GM10248 (cell line): Measurements from ENCODE around the gene SIN3B.

Source experiments
- CTCF ChIA-PET: fragments of 300-600 bp; sonication (Branson Sonifier 250); formaldehyde crosslinking; extraction: SDS; loops from one replicate; lab custom pipeline; 2021; ENCODE audit warnings: antibody characterized with exemption; lab: Yijun Ruan, JAX
- POLR2A ChIA-PET: fragments of 350-650 bp; sonication (Branson Sonifier 250); formaldehyde crosslinking; extraction: SDS; loops from one replicate; lab custom pipeline; 2020; ENCODE audit warnings: antibody characterized with exemption; lab: Yijun Ruan, JAX
- DNase-seq: peaks from one replicate; pipeline ENCODE4 v3.0.0; 2012; ENCODE audit errors: extremely low spot score
- CTCF ChIP-seq: IDR thresholded peaks from 2 replicates; pipeline ENCODE4 v1.5.1; 2012; ENCODE audit warnings: mild to moderate bottlenecking, low read depth; ENCODE audit errors: extremely low read depth, missing control alignments, control extremely low read depth

The SIN3B gene

GRCh38 chr19:16919496-16919895, 90.3 kb downstream of the SIN3B start:
- ChIA-PET CTCF (no interaction called here), POLR2A (no interaction called here)
- no peak for DNase-seq
- TF ChIP-seq CTCF = no peak

- no peak for DNase-seq
- POLR2A ChIA-PET = no interaction called here
- no peak for TF ChIP-seq CTCF
- CTCF ChIA-PET = interaction anchor here (1.4 kb wide), 1 partner anchor 11 kb away, joined by 3 read pairs; no protein-coding TSS in a partner anchor
Measured at GRCh38 chr19:16920816-16921529, 91.8 kb downstream of the SIN3B start.

- ChIA-PET CTCF (interaction anchor here (1.0 kb wide), 1 partner anchor 11 kb away, joined by 3 read pairs; no protein-coding TSS in a partner anchor), POLR2A (no interaction called here)
- no peak for DNase-seq
- no peak for TF ChIP-seq CTCF
Measured at GRCh38 chr19:16921766-16922591, 92.8 kb downstream of the SIN3B start.

GRCh38 chr19:16922592-16922934, 93.4 kb downstream of the SIN3B start:
- no peak for TF ChIP-seq CTCF
- DNase-seq = no peak
- POLR2A ChIA-PET = no interaction called here
- CTCF ChIA-PET = interaction anchor here (1.0 kb wide), 1 partner anchor 10 kb away, joined by 3 read pairs; no protein-coding TSS in a partner anchor

GRCh38 chr19:16922949-16923348, 93.8 kb downstream of the SIN3B start:
- ChIA-PET POLR2A (no interaction called here), CTCF (interaction anchor here (1.0 kb wide), 1 partner anchor 10 kb away, joined by 3 read pairs; no protein-coding TSS in a partner anchor)
- no peak for DNase-seq
- TF ChIP-seq CTCF = no peak

GRCh38 chr19:16927883-16928282, 98.7 kb downstream of the SIN3B start:
- DNase-seq = no peak
- ChIA-PET POLR2A (interaction anchor here (0.6 kb wide), 1 partner anchor 39 kb away, joined by 6 read pairs; the partner anchor contains the start of gene F2RL3), CTCF (no interaction called here)
- no peak for TF ChIP-seq CTCF
